GM12801 (cell line): ENCODE measurements around the gene SRD5A1.

Experiments
- CTCF ChIP-seq: IDR thresholded peaks from one replicate; pipeline ENCODE4 v1.5.1; 2011; ENCODE audit warnings: control low read depth; ENCODE audit not compliant: insufficient read length; ENCODE audit errors: extremely low read depth

Gene SRD5A1

GRCh38 chr5:6717247-6717646, 84.0 kb downstream of the SRD5A1 start:
- no peak for TF ChIP-seq CTCF

DNA sequence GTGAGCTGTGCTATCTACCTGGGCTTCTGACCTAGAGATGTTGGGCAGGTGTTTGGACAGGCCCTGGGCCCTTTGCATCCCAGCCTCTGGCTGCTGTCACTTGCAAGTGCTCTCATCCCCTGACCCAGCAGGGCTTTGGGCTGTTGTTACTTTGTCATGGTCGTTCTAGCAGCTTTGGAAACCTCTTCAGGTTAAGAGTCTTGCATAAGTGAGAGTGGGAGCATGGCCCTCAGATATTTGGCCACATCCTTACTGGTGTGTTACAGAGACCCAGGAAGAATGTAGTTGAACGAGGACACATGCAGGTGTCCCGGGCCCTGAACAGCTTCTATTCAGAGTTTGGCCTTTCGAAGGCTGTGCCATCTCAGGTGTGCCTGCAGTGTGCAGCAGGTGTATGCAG, 84.4 kb downstream of the SRD5A1 start:
- TF ChIP-seq CTCF = no peak

DNA sequence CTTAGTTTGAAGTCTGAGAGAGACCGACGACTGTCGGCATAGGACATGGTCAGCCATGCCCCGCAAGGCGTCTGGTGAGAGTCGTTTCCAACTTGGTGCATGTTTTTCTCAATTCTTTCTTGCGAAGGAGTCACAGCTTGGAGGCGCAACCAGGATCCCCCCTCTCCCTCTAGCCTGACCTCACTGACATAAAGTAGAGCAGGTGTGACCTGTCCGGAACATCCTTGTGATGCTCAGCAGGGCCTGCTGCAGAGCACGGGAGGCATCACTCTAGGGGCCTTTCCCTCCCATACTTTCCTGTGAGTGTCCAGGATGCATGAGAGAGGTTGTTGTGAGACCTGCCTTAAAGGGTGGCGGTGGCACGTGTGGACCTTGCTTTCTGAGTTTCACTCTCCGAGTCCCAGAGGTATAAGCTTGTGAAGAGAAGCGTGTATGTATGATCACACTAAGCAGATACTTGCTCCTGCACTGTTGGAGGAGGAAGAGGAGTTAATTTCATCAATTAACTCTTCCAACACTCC, 85.0 kb downstream of the SRD5A1 start:
- no peak for TF ChIP-seq CTCF

- no peak for TF ChIP-seq CTCF
These were observed 85.5 kb downstream of the SRD5A1 start for GRCh38 chr5:6718718-6719117.

GRCh38 chr5:6719417-6719816, 86.2 kb downstream of the SRD5A1 start:
- TF ChIP-seq CTCF = no peak

DNA sequence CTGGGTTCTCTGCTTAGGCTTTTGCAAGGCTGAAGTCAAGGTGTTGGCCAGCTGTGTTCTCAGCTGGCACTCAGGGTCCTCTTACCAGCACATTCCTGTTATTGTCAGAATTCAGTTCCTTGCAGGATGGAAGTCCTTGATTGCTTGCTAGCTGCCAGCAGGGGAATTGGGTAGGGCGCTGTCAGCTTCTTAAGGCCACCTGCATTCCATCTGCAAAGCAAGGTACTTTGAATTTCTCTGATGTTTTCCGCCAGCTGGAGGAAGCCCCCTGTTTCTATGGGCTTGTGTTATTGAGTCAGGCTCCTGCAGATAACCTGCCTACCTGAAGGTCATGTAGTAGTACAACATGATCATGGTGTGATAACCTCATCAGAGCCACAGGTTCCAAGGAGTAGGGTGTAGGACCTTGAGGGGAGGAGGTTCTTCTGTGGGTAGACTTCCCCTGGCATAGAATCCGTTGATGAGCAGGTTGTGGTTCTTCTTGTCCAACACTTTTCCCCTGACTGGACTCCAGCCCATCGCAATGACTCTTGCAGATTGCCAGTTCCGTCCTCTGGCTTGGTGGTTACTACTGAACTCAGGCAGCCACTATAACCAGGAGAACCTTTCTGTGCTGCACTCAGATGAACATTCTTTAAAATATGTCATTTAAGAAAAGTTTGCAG, 86.8 kb downstream of the SRD5A1 start:
- TF ChIP-seq CTCF = no peak

DNA sequence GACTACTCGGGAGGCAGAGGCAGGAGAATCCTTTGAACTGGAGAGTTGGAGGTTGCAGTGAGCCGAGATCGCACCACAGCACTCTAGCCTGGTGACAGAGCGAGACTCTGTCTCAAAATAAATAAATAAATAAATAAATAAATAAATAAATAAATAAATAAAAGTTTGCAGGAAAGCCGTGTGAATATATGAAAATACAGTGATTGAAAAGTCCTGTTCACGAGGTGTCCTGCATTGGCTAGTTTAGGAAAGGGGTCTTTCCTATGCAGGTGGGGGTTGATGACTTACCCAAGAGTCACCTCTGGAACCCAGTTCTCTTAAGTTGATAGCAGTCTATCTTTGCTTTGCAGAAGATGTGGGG, 87.3 kb downstream of the SRD5A1 start:
- no peak for TF ChIP-seq CTCF
